ENCODE measurements around the gene MACROD1.

Gene MACROD1

DNA sequence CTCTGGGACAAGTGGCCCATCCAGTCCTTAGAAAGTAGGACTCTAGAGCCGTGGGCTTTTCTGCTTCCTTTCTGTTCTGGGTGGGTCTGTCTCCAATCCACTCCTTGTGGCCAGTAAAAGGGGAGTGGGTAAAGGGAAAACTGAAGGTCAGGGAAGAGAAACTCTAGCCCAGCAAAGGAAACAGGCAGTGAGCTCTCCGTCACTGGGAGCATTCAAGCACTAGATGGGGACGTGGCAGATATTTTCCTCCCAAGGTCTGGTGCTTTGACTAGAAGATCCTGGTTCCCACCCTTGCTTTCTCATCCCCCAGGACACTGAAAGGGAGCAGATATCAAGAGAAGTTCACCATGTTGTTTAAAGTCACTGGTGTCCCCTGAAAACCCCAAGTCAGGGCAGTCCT is 42.2 kb downstream of the MACROD1 start:
- H3K9ac ChIP-seq (ENCODE audit: insufficient read length), result no peak overlapping the region
- no peaks in the 10 kb centered on the region for H3K9me3 ChIP-seq (ENCODE audit: low read depth, low read length)
- no peaks in the 10 kb centered on the region for H3K36me3 ChIP-seq (ENCODE audit: insufficient read depth, low read length)
- H3K27ac ChIP-seq, result peak overlapping the region; percentile 27; the same call in 1 of the 2 replicates
- no peak for DNase-seq (ENCODE audit: low read depth, low spot score)
- TF ChIP-seq EZH2 (IDR thresholded peaks at IDR 0.05), result no peak
- no peak for TF ChIP-seq POLR2AphosphoS5 (IDR thresholded peaks at IDR 0.05; ENCODE audit: borderline replicate concordance, low read depth, low read length)
- TF ChIP-seq FOXP2 (optimal IDR thresholded peaks at IDR 0.05; ENCODE audit: control extremely low read depth, extremely low read length, insufficient read depth), result no peak
- H3K4me3 ChIP-seq, result 0 out of 2 replicates have a peak overlapping the region, but pooled peaks have one; percentile 31

- Histone ChIP-seq H3K36me3 (ENCODE audit: insufficient read depth, low read length) (no peaks in the 10 kb centered on the region; the same call in 1 of the 2 replicates), H3K9me3 (ENCODE audit: low read depth, low read length) (no peaks in the 10 kb centered on the region), H3K4me3 (peak overlapping the region; percentile 40; the same call in 1 of the 2 replicates), H3K27ac (peak overlapping the region; percentile 83), H3K9ac (ENCODE audit: insufficient read length) (no peak overlapping the region)
- no peak for DNase-seq (ENCODE audit: low read depth, low spot score)
- TF ChIP-seq POLR2AphosphoS5 (IDR thresholded peaks at IDR 0.05; ENCODE audit: borderline replicate concordance, low read depth, low read length) (no peak), EZH2 (IDR thresholded peaks at IDR 0.05) (no peak), FOXP2 (optimal IDR thresholded peaks at IDR 0.05; ENCODE audit: control extremely low read depth, extremely low read length, insufficient read depth) (no peak)
Observed at GRCh38 chr11:64122411-64123410, 43.2 kb downstream of the MACROD1 start.

DNA sequence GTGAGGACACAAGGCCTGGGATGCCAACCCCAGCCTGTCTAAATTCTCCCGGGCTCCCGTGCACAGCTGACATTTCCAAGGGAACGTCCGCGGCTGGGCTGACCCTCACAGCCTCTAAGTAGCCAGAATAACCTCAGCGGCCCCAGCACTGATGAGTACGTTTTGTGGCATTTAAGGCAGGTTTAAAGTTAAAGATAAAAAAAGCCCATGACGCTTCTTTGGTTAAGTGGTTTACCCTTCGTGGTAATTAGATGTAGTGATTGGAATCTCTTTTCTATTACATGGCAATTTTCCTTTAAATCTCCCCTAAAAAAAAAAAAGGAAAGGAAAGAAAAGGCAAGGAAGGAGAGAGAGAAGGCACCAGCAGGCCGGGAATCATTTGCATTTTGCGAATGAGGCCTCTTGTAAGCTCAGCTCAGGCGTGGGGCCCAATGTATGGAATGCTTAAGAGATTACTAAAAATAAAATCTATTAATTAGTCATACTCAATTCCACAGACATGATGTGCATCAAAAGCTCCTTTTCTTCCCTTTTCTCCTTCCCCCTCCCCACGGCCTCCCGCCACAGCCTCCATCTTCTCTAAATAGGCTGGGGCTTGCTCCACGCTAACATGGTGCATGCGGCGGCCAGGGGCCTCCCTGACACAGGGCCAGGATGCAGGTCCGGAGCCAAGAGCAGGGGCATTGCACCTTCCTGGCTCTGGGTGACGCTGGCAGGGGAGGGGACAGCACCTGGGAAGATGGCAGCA is 44.1 kb downstream of the MACROD1 start:
- Histone ChIP-seq H3K27ac (peak overlapping the region; percentile 83), H3K9ac (ENCODE audit: insufficient read length) (peak overlapping the region; percentile 17)

GRCh38 chr11:64120951-64121569 is 44.9 kb downstream of the MACROD1 start:
- peak overlapping the region; percentile 17 for H3K9ac ChIP-seq (ENCODE audit: insufficient read length)
- peak overlapping the region; percentile 83 for H3K27ac ChIP-seq
- TF ChIP-seq POLR2AphosphoS5 (IDR thresholded peaks at IDR 0.05; ENCODE audit: borderline replicate concordance, low read depth, low read length), result no peak
- peaks cover 4% of the 10 kb centered on the region; the same call in 1 of the 2 replicates for H3K36me3 ChIP-seq (ENCODE audit: insufficient read depth, low read length)
- H3K9me3 ChIP-seq (ENCODE audit: low read depth, low read length), result no peaks in the 10 kb centered on the region
- DNase-seq (ENCODE audit: low read depth, low spot score), result no peak
- no peak overlapping the region for H3K4me3 ChIP-seq

More for the DNA sequence above, 44.1 kb downstream of the MACROD1 start:
- Histone ChIP-seq H3K9me3 (ENCODE audit: low read depth, low read length) (no peaks in the 10 kb centered on the region), H3K36me3 (ENCODE audit: insufficient read depth, low read length) (peaks cover 2% of the 10 kb centered on the region; the same call in 1 of the 2 replicates), H3K4me3 (peak overlapping the region; percentile 2; the same call in 1 of the 2 replicates)
- no peak for TF ChIP-seq POLR2AphosphoS5 (IDR thresholded peaks at IDR 0.05; ENCODE audit: borderline replicate concordance, low read depth, low read length)
- no peak for TF ChIP-seq EZH2 (IDR thresholded peaks at IDR 0.05)
- no peak for TF ChIP-seq FOXP2 (optimal IDR thresholded peaks at IDR 0.05; ENCODE audit: control extremely low read depth, extremely low read length, insufficient read depth)
- no peak for DNase-seq (ENCODE audit: low read depth, low spot score)

DNA sequence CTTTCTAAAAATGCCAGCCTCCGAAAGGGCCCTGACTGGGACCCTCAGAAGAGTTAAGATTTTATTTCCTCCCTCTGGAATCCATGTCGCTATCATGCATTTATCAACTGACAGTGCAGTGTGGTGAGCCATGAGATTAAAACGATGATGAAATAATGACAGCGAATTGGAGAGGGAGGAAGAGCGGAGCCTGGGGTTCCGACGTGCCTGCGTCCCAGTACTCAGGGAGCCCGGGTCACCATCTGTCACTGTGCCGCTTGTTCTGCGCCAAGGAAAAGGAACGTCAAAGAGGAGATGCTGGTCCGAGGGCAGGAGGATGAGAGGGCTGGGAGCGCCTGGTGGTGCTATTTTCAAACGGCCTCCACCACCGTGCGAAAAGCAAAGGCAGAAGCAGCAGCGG is 46.2 kb downstream of the MACROD1 start:
- no peak for DNase-seq (ENCODE audit: low read depth, low spot score)
- H3K27ac ChIP-seq, result peak overlapping the region; percentile 15; the same call in 1 of the 2 replicates
- H3K9ac ChIP-seq (ENCODE audit: insufficient read length), result peak overlapping the region; percentile 14
- H3K4me3 ChIP-seq, result no peak overlapping the region
- TF ChIP-seq EZH2 (IDR thresholded peaks at IDR 0.05), result no peak
- TF ChIP-seq POLR2AphosphoS5 (IDR thresholded peaks at IDR 0.05; ENCODE audit: borderline replicate concordance, low read depth, low read length), result no peak
- no peak for TF ChIP-seq FOXP2 (optimal IDR thresholded peaks at IDR 0.05; ENCODE audit: control extremely low read depth, extremely low read length, insufficient read depth)
- peaks cover 4% of the 10 kb centered on the region; the same call in 1 of the 2 replicates for H3K36me3 ChIP-seq (ENCODE audit: insufficient read depth, low read length)
- no peaks in the 10 kb centered on the region for H3K9me3 ChIP-seq (ENCODE audit: low read depth, low read length)

DNA sequence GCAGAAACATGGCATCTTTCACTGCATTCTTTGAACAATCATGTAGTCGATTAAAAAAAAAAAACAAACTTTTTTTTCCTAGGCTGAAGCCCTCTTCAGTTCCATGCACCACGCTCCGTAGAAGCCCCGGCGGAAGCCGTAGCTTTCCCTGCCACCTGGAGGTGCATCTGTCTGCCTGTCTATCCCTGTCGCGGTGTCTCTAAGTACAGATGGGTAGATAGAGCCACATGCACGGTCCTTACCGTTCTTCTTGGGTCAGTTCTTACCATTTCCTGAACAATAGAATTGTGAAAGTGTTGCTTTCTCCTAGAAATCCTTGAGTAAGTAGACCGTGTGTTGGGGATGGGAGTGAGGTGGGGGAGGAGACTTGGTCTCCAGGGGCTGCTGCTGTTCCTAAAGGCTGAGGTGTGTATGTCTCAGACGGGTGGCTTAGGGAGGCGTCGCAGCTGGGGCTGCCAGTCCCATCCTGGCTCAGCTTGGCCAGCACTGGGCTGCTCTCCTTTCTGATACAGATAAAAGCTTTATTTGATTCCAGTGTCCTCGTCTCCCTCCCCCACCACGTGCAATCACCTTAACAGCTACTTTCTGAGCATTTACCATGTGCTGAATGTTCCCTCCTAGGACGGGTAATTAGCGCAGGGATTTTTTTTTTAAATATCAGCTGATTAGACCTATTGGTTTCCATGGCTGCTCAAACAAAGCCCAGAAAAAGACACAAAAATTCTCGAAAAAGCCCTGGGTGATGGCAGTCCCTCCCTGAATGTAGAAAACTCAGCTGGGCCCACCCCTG is 46.8 kb downstream of the MACROD1 start:
- Histone ChIP-seq H3K27ac (peak overlapping the region; percentile 15; the same call in 1 of the 2 replicates), H3K9ac (ENCODE audit: insufficient read length) (peak overlapping the region; percentile 14), H3K4me3 (no peak overlapping the region), H3K36me3 (ENCODE audit: insufficient read depth, low read length) (peaks cover 4% of the 10 kb centered on the region; the same call in 1 of the 2 replicates), H3K9me3 (ENCODE audit: low read depth, low read length) (no peaks in the 10 kb centered on the region)
- no peak for DNase-seq (ENCODE audit: low read depth, low spot score)
- TF ChIP-seq POLR2AphosphoS5 (IDR thresholded peaks at IDR 0.05; ENCODE audit: borderline replicate concordance, low read depth, low read length), result no peak
- TF ChIP-seq FOXP2 (optimal IDR thresholded peaks at IDR 0.05; ENCODE audit: control extremely low read depth, extremely low read length, insufficient read depth), result no peak
- TF ChIP-seq EZH2 (IDR thresholded peaks at IDR 0.05), result no peak

- no peak overlapping the region for H3K4me3 ChIP-seq
- no peak for DNase-seq (ENCODE audit: low read depth, low spot score)
- no peaks in the 10 kb centered on the region for H3K9me3 ChIP-seq (ENCODE audit: low read depth, low read length)
- peaks cover 4% of the 10 kb centered on the region; the same call in 1 of the 2 replicates for H3K36me3 ChIP-seq (ENCODE audit: insufficient read depth, low read length)
- H3K9ac ChIP-seq (ENCODE audit: insufficient read length), result no peak overlapping the region
- TF ChIP-seq POLR2AphosphoS5 (IDR thresholded peaks at IDR 0.05; ENCODE audit: borderline replicate concordance, low read depth, low read length) (no peak), EZH2 (IDR thresholded peaks at IDR 0.05) (no peak), FOXP2 (optimal IDR thresholded peaks at IDR 0.05; ENCODE audit: control extremely low read depth, extremely low read length, insufficient read depth) (no peak)
- H3K27ac ChIP-seq, result no peak overlapping the region
Observed at GRCh38 chr11:64117763-64118459, 48.0 kb downstream of the MACROD1 start.

All from SK-N-MC (cell line).